Measurements from ENCODE around the gene MAML2. TPM values are rescaled to one million over a fixed set of nuclear protein-coding genes. Genes with fewer than 3 reads are reported as not detected.
A peak's percentile ranks its signal among the peaks of the same experiment; 100 is the strongest.

Gene MAML2
- total RNA-seq, 4 donors from 2014 or later = 34.2 to 49.8 (median 44.4) TPM

DNA sequence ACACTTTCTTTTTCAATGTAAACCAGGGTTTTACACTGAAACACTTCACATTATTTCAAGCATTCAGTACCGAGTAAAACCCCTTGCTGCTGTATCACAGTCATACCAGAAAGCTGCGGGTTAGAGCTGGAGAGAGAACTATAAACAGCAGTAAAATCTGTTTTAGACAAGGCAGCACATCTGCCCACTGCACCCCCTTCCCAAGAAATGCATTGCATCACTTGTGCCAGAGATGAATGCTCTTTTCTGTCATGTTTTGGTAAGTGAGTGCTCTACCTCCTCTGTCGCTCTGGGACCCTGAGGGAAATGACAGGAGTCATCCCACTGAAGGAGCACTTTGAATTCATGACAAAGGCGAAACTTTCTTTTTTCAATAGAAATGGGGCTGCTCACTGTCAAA is 107.2 kb downstream of the MAML2 start:
- ATAC-seq (ENCODE audit: low FRiP score) = peak; percentile 42
- TF ChIP-seq, protein P1, sequence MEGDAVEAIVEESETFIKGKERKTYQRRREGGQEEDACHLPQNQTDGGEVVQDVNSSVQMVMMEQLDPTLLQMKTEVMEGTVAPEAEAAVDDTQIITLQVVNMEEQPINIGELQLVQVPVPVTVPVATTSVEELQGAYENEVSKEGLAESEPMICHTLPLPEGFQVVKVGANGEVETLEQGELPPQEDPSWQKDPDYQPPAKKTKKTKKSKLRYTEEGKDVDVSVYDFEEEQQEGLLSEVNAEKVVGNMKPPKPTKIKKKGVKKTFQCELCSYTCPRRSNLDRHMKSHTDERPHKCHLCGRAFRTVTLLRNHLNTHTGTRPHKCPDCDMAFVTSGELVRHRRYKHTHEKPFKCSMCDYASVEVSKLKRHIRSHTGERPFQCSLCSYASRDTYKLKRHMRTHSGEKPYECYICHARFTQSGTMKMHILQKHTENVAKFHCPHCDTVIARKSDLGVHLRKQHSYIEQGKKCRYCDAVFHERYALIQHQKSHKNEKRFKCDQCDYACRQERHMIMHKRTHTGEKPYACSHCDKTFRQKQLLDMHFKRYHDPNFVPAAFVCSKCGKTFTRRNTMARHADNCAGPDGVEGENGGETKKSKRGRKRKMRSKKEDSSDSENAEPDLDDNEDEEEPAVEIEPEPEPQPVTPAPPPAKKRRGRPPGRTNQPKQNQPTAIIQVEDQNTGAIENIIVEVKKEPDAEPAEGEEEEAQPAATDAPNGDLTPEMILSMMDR (IDR thresholded peaks at IDR 0.05) = no peak
- no peak for DNase-seq (ENCODE audit: low spot score)

DNA sequence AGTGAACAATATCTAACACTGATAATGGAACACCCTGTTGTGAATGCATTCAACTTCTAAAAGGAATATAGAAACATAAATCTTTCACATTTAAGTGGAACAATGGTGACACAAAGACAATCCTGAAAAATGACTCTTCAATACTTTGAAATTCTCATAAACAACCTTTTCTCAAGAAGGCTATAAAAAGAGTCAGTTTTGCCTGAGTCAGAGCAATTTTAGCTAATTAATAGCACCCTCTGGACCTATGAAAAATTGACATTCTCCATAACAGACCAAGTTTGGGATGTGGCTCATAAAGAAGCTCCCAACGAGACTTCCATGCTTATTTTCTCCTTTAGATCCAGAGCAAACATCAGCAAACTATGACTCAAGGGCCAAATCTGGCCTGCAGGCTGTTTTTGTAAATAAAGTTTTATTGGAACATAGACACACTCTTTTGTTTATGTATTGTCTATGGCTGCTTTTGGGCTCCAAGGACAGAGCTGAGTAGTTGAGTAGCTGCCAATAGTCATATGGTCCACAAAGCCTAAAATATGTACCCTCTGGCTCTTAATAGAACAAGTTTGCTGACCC is 108.0 kb downstream of the MAML2 start:
- no peak for ATAC-seq (ENCODE audit: low FRiP score)
- DNase-seq (ENCODE audit: low spot score) = no peak
- TF ChIP-seq, protein P1 (IDR thresholded peaks at IDR 0.05) = no peak

DNA sequence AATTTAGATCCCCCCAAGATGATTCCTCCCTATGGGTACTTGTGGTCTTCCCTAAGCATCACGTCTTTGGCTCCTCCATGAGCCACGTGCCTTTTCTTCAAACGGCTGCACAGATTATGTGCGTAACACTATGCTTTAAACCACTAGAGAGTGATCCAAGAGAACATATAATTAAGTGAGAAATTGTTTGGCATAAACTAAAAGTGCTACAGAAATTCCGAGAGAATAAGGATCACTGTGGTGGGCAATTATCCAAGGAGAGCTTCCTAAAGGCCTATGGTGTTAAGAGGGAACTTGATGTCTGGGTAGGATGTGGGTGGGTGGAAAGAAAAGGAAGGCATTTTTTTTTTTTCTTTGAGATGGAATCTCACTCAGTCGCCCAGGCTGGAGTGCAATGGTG is 110.9 kb downstream of the MAML2 start:
- ATAC-seq (ENCODE audit: low FRiP score) (no peak), DNase-seq (ENCODE audit: low spot score) (no peak)
- TF ChIP-seq, protein P1 (IDR thresholded peaks at IDR 0.05) = no peak

DNA sequence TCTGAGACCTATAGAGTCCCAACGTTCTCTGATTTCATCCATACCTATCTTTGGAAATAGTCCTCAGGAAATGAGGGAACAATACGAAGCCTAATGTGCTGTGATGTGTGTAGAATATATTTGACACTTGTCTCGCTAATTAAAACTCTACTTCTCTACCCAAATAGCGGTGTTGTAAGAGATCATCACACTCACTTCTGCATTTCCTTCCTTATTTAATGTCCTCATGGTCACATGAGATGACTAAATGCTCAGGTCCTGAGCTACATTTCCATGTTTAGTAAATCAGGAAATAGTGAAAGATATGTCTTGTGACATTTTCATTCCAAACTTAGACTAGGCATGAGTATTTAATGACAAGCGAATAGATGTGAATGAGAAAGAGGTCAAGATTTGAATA is 112.3 kb downstream of the MAML2 start:
- no peak for ATAC-seq (ENCODE audit: low FRiP score)

DNA sequence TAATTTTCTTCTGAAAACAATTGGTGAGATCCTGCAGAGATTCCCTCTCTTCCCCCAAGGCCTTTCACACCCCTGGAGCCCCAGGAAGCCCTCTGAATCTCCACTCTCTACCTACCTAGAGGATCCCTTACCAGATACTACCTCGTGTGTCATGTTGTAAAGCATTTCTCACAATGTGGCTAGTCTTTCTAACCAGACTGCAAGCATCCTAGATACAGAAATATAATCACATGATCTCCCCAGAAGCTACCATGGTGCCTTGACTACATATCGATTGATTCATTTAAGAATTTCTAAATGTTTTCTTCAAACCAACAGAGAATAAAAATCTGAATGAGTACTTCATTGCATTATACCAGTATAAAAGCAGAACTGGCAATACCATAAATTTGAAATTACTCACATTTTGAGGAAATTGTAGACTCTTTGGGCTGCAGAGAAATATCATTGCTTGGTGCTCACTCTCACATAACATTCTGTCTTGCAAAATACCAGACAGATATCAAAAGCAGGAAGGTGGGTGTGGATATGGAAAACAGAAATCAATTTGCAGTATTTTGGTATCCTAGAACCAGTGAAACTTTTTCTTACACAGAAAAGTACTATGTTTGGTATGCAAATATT is 113.5 kb downstream of the MAML2 start:
- DNase-seq (ENCODE audit: low spot score) = no peak
- TF ChIP-seq, protein P1 (IDR thresholded peaks at IDR 0.05) = no peak
- ATAC-seq (ENCODE audit: low FRiP score) = no peak

More for the DNA sequence above, 112.3 kb downstream of the MAML2 start:
- TF ChIP-seq, protein P1 (IDR thresholded peaks at IDR 0.05) = no peak
- no peak for DNase-seq (ENCODE audit: low spot score)

DNA sequence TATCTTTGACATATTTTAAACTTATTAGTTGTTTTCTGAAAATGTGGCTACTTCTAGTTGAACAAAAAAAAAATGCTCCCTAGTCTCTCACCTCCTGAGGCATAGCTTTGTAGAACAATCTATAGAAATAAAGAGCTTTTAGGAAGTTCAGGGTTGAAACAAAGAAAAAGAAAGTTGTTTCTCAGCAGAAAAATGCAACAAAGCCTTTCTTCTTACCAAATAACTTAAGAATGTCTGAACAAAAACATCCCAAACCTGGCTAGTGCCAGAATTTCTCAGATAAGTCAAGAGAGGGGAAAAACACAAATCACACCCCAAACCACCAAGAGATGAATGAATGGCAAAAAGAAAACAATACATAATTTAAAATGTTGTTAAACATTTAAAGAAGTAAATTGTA is 114.1 kb downstream of the MAML2 start:
- TF ChIP-seq, protein P1 (IDR thresholded peaks at IDR 0.05) = no peak

DNA sequence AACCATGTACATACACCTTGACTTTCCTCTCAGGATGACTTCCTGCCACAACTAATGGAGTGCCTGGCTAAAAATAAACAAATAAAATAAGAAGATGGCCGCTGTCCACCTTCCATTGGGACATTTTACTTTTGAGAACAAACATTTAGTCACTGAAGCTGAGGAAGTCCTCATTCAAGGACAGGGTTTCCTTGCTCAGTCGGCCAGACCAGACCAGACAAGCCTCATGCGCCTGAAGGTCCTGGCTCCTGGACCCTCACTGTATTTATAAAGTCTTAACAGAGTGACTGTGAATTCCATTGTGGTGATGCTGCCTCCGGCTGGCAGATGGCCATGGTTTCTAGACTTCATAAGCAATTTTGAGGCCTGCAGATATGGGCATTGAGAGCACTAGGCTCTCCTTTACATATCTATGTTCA is 114.5 kb downstream of the MAML2 start:
- ATAC-seq (ENCODE audit: low FRiP score) = peak; percentile 61
- TF ChIP-seq, protein P1 (IDR thresholded peaks at IDR 0.05) = no peak
- peak; percentile 58 for DNase-seq (ENCODE audit: low spot score)

More for the DNA sequence above, 114.1 kb downstream of the MAML2 start:
- no peak for ATAC-seq (ENCODE audit: low FRiP score)
- no peak for DNase-seq (ENCODE audit: low spot score)

Data from omental fat pad (tissue), 4 donors.